AG20443 (cell line): ENCODE results near the gene HYLS1.

Experiments used
- DNase-seq: peaks from one replicate; pipeline ENCODE4 v3.0.0; 2012; ENCODE audit warnings: low spot score, mixed read lengths

HYLS1 gene

DNA sequence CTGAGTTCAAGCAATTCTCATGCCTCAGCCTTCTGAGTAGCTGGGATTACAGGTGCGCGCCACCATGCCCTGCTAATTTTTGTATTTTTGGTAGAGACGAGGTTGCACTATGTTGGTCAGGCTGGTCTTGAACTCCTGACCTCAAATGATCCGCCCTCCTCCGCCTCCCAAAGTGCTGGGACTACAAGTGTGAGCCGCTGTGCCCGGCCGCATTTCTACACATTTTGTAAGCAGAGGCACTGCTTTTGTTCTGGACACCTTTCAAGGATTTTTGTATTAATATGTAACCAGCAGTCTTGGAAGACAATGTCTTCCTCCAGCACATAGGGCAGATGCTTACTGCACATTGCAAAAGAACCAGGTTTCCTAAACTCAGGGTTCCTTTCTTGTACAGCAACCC, 47.0 kb downstream of the HYLS1 start:
- DNase-seq = no peak

DNA sequence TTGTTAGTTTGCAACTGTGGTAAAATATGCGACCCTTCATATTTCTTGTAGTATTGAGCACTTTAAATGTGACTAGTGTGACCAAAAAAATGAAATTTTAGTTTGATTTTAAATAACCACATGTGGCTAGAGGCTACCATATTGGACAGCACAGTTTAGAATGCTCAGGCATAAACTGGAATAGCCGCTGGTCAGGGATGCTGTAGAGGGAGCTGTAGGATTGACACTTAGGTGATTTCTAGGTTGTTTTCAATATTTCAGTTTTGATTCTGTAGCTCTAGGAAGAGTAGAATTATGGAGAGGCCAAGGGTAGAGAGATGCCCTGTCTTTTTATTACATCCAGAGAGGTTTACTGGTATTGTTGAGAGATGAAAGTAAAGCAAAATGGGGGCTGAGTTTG, 47.6 kb downstream of the HYLS1 start:
- DNase-seq = no peak

DNA sequence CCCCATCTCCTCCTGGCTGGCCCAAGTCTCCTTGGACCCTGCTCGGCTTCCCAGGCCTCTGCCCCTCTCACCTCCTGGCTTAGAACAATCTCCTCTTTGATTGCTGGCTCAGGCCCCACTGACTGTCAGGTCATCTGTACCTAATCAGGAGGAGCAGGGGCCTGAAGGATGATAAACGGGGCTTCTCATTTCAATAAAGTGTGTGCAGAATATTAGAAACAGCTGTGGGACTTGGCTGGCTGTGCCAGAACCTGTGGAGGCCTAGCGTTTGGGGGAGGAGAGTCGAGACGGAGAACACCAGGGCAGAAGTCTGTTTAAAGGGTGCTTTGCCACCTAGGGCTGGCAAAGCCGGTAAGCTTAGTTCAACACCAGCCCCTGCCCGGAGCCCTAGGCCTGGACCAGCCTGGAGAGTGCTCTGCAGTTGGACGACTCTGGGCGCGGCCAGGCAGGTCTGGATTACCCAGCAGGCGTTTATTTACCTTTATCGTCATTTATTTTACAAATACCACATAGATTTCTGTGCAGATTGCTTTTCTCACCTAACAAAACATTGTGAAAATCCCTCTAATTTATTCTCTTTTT, 48.2 kb downstream of the HYLS1 start:
- no peak for DNase-seq

DNA sequence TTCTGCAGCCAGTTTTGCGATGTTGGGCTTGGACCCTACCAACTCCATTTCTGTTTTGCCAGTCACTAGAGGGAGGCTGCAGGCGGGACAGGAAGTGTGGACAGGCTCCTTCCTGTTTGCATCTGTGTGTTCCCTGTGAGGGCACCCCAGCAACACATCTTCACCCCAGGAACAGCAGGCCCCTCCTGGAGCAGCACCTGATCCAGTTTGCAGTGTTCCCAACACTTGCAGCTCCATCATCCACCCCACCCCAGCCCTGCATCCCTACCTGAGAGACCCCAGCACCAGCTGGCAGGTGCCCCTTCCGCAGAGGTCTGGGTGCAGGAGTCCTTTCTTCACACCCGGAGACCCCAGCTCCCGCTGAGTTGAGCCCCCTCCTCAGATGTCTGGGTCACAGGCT, 51.0 kb downstream of the HYLS1 start:
- no peak for DNase-seq

DNA sequence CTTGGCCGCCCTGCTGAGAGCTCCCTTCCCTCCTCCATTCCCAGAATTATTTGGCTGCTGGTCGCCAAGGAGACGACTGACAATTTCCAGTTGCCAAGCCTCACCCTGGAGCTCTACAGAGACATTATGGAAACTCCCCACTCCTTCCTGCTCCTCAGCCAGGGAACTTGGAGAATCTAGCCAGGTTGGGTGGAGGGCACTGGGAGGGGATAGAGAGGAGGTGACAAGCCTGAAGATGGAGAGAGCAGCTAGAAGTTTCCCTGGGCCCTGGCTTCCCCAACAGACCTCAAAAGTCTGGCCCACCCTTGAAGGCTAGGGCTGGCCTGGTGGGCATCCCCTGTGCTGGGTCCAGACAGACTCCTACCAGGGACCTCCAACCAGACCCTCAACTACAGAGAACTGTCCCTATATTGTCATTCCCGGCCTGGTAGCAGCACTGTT, 51.6 kb downstream of the HYLS1 start:
- no peak for DNase-seq

DNA sequence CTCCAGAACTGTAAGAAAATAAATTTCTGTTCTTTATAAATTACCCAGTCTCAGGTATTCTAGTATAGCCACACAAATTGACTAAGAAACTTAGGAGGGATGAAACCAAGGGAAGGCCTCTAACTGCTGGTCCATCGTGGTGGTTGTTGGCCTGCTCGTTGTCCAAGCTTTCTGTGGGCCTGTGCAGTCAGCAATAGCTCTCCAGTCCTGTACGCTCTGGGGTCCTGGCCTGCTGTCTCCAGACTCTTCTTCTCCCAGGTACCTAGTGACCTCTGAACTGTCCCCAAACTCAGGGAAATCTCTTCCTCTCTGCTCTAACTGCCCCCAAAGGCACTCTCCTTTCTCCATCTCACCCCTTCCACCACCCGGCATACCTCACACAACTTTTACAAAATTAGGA, 52.7 kb downstream of the HYLS1 start:
- DNase-seq = no peak

DNA sequence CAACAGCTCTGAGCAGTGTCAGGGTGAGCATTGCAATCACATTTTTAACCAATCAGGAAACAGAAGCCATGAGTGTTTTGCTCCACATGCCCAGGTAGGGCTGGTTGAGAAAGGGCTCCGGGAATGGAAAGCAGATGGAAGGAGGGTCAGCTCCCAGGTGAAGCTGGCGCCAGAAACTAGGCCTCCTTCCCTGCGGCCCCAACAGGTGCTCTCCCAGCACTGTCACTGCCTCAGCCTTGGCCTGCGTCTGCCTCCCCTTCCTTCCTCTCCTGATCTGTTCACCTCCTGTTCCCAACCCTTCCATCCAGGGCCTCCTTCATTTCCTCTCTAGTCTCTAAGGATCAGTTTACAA, 53.8 kb downstream of the HYLS1 start:
- DNase-seq = no peak

DNA sequence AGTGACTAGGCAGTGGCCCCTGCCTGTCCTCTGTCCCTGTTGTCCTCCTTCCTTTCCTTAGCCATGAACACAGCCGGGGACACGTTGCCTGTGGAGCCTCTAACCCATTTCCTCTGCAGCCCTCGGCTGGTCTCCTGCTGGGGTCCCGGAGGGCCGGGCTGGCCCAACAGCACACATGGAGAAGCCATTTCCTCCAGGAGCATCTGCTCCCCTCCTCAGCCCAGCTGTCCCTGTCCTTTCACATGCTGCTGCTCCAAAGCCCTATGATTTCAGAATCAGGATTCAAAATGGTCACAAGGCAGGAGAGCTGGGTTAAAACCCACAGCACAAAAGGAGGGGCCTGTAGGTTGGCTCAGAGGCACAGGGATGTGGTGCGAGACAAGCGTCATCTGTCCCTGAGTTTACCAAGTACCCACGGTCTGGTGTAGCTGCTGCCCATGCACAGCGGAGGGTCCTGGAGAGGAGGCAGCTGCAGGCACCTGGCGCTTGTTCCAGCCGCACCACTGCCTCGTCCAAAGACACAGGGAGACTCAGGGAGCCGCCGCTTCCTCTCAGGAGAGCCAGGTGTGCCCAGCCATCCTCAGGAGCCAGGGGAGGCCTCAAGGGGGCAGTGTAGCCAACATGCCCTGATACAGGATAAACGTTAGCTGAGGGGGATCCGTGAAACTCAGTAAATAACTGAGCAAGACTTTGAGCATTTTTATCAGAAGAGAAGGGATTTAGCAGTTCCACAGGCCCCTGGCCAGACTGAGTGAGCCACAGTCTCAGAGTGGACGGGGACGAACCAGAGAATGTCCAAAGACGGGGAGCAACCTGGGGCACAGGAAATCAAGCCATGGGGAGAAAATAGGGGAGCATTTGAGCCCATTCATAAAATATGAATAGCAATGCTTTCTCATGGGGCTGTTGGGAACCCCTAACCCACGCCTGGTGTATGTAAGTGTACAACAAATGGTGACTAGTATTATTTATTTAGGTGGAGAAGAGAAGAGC, 54.4 kb downstream of the HYLS1 start:
- peak; percentile 69 for DNase-seq

DNA sequence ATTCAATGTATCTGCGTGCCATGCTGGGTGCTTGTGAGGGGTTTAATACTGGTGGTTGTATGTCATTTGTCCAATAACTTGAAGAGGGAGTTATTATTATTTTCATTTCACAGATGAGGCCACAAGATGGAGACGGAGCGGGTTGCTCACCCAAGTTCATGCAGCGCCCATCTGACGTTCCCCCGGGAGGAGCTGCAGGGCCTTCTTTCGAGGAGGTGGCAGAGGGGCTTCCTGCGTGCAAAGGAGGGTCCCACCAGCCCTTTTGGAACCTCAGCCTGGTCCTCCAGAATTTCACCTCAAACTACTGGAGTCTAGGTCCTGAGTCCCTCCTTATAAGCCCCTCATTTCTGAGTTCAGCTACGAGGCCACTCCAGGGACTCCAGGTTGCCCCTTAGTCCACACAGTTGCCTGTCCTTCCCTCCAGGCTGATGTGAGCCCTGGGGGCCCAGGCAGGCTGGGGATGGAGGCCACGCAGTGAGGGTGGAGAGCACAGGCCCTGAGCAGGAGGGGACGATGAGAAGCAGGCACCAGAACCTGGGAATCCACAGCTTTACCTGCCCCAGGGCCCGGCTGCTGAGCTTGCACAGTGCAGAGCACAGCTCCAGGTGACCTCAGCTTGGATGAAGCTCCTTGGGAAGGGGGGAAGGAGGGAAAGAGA, 55.4 kb downstream of the HYLS1 start:
- DNase-seq = no peak

DNA sequence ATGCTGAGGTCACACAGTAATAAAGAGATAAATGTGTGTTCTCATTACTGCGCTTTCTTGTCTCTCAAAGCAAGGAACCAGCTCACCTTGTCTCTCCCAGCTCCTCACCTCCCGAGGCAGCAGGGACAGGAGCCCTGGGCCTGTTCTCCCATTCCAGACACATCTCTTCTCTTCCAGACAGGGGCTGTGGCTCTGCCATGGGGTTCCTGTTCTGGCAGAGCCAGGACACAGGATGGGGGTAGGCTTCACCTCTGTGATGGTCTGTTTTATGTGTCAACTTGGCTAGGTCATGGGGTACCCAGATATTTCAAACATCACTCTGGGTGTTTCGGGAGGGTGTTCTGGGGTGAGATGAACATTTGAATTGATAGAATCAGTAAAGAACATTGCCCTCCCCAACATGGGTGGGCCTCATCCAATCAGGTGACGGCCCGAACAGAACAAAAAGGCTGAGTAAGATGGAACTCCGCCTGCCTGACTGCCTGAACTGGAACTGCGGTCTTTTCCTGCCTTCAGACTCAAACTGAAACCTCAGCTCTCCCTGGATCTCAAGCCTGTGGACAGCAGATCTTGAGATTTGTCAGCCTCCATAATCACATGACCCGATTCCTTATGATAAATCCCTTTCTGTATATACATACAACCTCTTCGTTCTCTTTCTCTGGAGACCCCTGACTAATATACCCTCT, 56.3 kb downstream of the HYLS1 start:
- DNase-seq = no peak

DNA sequence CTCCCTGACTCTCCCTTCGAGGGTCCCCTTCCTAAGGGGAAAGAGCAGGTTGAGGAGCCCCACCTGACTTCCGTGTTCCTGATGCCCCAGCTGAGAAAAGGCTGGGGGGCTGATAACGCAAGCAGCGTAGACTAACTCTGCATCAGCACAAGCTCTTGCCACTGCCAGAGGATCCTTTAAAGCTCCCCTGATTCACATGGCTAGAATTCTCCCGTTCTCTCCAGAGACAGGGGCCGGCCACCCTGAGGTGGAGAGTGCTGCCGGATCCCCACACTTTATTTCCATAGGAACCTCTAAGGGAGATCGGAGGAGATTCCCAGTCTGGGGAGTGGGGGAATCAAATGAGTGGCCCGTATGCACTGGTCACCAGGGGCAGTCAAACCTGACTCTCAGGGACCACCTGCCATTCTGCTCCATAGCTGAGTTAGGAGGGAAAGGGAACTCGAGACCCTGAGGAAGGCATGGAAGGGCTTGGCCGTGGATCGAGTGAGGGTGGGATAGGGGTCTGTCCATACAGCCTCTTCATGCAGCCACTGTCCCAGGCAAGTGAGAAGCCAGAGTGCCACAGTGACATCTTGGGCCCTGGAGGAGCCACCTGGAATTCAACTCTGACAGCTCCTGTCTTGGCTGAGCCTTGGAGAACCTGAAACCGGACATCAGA, 57.0 kb downstream of the HYLS1 start:
- no peak for DNase-seq

DNA sequence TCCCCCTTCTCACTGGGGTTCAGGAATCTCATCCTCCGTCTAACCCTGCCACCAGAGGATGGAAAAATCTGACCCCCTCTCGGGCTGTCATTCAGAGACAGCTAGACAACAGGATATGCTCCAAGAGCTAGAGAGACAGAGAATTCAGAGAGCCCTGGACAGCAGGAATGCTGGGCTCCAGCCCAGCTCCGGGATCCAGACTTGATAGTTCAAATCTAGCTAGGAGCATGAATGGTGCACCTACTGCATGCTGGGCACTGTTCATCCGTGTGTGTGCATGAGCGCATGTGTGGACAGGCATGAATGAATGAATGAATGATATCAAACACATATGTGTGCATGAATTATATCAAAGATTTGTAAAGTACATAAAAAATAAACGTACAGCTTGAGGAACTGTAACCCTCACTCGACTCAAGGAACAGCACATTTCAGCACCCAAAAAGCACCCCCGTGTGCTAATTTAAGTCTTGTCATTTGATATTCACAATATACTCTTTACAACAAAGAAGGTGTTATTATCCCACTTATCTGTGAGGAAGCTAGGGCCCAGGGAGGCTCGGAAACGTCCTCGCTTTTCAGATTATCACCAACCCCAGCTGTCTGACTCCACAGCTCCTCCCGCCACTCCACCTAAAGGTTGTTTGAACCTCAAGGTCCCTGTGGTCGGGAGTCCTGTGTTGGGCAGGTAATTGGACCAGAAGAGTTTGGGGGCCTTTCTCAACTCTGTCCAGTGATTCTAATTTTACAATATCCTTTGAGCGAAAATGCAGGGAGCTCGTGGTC, 57.7 kb downstream of the HYLS1 start:
- DNase-seq = no peak

DNA sequence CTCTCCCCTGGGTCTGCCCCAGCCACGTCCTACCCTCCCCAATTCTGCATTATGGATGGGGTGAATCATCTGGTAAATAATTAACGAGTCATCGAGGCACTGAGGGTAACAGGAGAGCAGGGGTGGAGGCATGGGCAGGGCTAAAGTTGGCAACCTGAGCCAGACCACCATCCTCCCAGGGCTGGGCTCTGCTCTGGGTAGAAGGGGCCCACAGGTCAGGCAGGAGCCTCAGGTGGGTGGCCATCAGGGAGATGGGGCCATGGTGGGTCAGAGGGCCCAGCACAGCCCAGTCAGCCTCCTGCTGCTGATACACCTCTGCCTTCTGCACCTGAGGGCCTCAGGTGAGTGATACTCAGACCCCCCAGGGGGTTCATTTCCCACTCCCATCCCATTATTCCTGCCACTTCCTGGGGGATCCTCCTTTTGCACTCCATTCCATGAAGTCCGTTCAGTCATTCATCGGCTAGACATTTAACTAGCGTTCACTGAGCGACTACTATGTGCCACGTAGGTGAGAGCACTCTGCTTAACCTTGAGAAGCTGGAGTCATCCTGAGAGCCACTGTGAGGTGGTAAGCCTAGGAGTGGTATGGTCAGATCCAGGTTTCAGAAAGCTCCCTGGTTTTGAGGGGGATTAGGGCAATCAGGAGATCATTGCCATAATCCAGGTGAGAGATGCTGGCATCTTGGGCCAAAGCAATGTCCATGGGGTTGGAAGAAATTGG, 58.5 kb downstream of the HYLS1 start, which contains the start of gene VSIG10L2:
Gene VSIG10L2 (plus strand): TSS at position 248 of the 724 bp plus-strand sequence. CDS start 12 bp downstream, at position 260.
- no peak for DNase-seq

DNA sequence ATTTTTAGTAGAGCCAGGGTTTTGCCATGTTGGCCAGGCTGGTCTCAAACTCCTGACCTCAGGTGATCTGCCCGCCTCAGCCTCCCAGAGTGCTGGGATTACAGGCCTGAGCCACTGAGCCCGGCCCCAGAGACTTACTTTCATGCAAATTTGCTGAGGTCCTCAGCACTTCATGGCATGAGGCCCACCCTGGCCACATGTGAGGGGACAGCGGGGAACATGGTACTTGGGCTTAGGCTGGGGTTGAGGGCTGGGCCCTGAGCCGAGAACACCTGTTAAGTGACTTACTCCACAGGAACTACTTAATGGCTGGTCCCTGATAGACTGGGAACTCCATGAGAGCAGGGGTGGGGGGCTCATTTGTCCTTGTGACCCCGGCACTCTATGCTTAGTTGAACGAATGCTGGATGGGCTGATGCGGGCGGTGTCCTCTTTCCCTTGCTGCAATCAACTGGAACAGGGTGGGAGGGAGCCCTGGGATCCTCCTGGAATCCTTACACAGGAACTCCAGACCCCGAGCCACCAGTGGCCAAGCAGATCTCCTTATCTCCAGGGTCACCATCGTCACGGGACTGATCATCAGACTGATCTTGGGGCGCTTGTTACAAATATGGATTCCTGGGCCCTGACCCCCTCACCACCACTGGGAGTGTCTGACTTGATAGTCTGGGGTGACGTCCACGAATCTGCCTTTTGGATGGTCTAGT, 59.4 kb downstream of the HYLS1 start:
- no peak for DNase-seq

DNA sequence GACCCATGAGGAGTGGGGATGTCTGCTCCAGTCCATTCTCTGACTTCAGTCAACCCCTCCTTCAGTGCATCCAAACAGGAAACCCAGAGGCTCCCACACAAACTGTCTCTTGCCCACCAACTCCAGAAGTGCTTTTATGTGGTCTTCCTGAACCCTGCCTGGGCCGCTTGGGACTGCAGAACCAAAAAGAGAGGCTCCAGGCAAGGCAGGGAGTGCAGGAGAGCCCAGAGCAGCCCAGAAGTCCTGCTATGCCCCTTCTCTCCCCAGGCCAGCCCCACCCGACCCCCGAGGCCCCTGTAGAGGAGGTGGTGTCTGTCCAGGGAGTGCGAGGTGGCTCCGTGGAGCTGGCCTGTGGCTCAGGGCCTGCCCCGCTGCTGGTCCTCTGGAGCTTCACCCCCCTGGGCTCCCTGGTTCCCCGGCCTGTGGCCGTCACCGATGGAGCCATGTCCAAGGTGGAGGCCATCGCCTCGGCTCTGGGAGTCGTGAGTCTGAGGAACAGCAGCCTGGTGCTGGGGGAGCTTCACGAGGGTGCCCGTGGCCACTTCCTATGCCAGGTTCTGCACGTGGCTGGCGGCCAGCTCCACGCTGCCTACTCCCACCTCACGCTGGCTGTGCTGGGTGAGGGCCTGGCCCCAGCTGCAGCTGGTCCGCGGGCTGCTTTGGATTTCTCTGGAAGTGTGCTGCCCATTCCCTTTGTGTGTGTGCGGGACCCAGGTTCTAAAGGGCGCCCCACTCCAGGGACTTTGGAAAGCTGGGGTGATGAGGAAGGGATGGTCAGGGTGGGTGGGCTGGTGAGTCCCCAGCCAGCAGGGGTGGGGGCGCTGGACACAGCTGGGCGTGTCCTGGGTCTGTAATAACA, 60.2 kb downstream of the HYLS1 start:
- no peak for DNase-seq

DNA sequence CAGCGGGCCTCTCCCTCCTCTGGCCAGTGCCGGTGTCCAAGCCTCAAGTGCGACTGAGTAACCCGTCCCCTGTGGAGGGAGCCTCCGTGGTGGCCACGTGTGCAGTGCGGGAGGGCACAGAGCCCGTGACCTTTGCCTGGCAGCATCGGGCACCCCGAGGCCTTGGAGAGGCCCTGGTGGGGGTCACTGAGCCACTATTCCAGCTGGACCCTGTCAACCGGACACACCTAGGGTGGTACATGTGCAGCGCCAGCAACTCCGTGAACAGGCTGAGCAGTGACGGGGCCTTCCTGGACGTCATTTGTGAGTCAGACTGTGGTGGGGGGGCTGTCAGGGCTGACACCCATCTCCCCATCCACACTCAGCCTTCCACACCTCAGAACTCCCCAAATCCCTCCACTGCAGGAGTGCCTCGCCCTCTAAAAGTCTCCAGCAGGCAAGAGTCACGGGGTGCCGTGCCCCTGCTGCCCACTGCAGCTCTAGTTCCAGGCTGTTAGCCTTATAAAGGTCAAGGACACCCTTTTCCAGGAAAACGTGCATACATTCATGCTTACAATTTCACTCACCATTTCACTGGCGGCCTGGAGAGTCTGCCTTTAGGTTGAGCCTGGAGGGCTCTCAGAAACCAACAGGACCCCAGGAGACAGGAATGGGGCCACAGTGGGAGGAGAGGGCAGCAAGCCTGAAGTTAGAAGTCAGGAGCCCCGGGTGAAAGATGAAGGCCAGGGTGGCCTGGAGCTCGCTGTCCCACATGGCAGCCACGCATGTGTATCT, 61.0 kb downstream of the HYLS1 start:
- no peak for DNase-seq

DNA sequence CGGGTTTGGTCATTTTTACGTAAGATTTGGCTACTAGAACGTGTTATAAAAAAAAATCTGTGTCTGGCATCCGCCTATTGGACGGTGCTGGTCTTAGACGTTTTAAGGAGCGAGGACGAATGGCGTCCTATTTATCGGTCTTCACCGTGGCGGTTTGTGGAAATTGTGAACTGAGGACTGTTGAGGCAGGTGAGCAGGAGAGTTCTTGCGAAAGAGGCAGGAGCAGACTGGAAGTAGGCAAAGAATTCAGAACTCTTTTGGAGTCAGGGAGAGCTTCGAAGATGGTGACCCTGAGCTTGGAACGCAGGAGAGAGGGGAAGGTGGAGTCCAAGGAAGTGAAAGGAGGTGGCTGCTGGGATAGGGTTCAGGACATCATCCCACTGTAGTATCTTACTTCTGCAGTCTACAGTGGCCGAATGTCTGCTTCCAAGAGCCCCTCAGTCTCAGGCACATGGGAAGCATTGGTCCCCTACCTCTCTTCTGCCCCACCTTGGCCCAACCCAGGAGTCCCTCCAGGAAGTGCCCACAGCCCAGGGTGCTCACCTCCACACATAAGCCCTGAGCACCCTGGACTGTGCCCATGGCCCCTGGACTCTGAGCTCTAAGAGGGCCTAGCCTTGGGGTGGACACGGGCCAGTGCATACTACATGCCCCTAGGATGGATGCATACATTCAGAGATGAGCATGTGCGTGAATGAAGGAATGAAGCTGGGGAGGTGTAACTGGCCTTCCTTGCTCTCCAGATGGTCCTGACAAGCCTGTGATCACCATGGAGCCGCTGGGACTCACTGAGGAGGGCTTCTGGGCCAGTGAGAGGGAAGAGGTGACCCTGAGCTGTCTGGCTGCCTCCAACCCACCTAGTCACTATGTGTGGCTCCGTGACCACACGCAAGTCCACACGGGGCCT, 62.1 kb downstream of the HYLS1 start:
- DNase-seq = no peak
